DOHH2 (cell line): ENCODE measurements around the gene CAPS2.

Source experiments
- CTCF ChIP-seq: fragments of 200-600 bp; sonication (generic); IDR thresholded peaks from one replicate; pipeline ENCODE4 v1.5.1; 2014; ENCODE audit warnings: antibody characterized with exemption, mild to moderate bottlenecking, low read depth, low read length; ENCODE audit not compliant: poor library complexity, severe bottlenecking
- EZH2phosphoT487 ChIP-seq: fragments of 200-600 bp; sonication (generic); IDR thresholded peaks from 2 replicates; pipeline ENCODE4 v1.6.1; 2017; ENCODE audit warnings: borderline replicate concordance, mild to moderate bottlenecking, antibody characterized with exemption, low read length, moderate library complexity, mixed read lengths

- TF ChIP-seq CTCF (no peak), EZH2phosphoT487 (no peak)
Measured at GRCh38 chr12:75305412-75306332, 24.5 kb downstream of the CAPS2 start.
